Hippocampal formation (tissue), 2 donors: ENCODE data around the gene SLC35F3.
"Not testable (repeated sequence)": the region's sequence is repeated elsewhere in the genome, so short reads cannot be mapped to it uniquely, and the experiment has no call there.

Experiments
- DNase-seq, 2 donors: peaks; one replicate each; lab custom pipeline; 2025; lab: John Stamatoyannopoulos, UW

Gene SLC35F3

GRCh38 chr1:234144901-234145300, 240.4 kb downstream of the SLC35F3 start:
- no peak for DNase-seq

- DNase-seq: no peak
These were observed 243.9 kb downstream of the SLC35F3 start for GRCh38 chr1:234148350-234148749.

GRCh38 chr1:234148816-234149215, 244.3 kb downstream of the SLC35F3 start:
- no peak for DNase-seq

- peak in 1 of 2 donors; percentile 2 for DNase-seq
These were observed 244.7 kb downstream of the SLC35F3 start for GRCh38 chr1:234149217-234149616.

GRCh38 chr1:234150892-234151291, 246.4 kb downstream of the SLC35F3 start:
- DNase-seq: no peak

GRCh38 chr1:234152344-234152743, 247.9 kb downstream of the SLC35F3 start:
- DNase-seq: not testable (repeated sequence)

- DNase-seq: peak in 1 of 2 donors; percentile 33
These were observed 250.1 kb downstream of the SLC35F3 start for GRCh38 chr1:234154320-234155251.

- no peak for DNase-seq
These were observed 258.2 kb downstream of the SLC35F3 start for GRCh38 chr1:234162661-234163060.

- DNase-seq: no peak
These were observed 258.9 kb downstream of the SLC35F3 start for GRCh38 chr1:234163267-234163919.

- DNase-seq: no peak
These were observed 259.7 kb downstream of the SLC35F3 start for GRCh38 chr1:234164098-234164709.

- no peak for DNase-seq
These were observed 263.7 kb downstream of the SLC35F3 start for GRCh38 chr1:234168061-234168724.

- no peak for DNase-seq
These were observed 264.8 kb downstream of the SLC35F3 start for GRCh38 chr1:234169161-234169849.

- no peak for DNase-seq
These were observed 265.6 kb downstream of the SLC35F3 start for GRCh38 chr1:234170067-234170466.

GRCh38 chr1:234170622-234171021, 266.1 kb downstream of the SLC35F3 start:
- DNase-seq: no peak

GRCh38 chr1:234173968-234174367, 269.5 kb downstream of the SLC35F3 start:
- no peak for DNase-seq

- DNase-seq: no peak
These were observed 270.9 kb downstream of the SLC35F3 start for GRCh38 chr1:234175363-234175762.

GRCh38 chr1:234176000-234176399, 271.5 kb downstream of the SLC35F3 start:
- DNase-seq: peak in 1 of 2 donors; percentile 21

- DNase-seq: not testable (repeated sequence)
These were observed 272.4 kb downstream of the SLC35F3 start for GRCh38 chr1:234176847-234177246.

GRCh38 chr1:234185438-234185837, 281.0 kb downstream of the SLC35F3 start:
- no peak for DNase-seq

GRCh38 chr1:234186037-234186688, 281.7 kb downstream of the SLC35F3 start:
- no peak for DNase-seq

GRCh38 chr1:234188454-234188792, 283.9 kb downstream of the SLC35F3 start:
- no peak for DNase-seq
